LHCN-M2 (cell line): ENCODE data around the gene TSC22D4. TPM values are rescaled to one million over a fixed set of nuclear protein-coding genes. Genes with fewer than 3 reads are reported as not detected.
"Not testable (repeated sequence)": the region's sequence is repeated elsewhere in the genome, so short reads cannot be mapped to it uniquely, and the experiment has no call there.

Experiments used
- DNase-seq: peaks from one replicate; pipeline ENCODE4 v3.0.0-alpha.2; 2012; ENCODE audit warnings: low read depth
- polyA plus RNA-seq: library from polyadenylated mRNA; unstranded; fragments of >200 nt; gene quantifications from one replicate; pipeline ENCODE4 v1.2.1, GENCODE V29; 2012; ENCODE audit warnings: missing spikeins
- total RNA-seq: library from RNA; depleted of rRNA; stranded (reverse); fragments of >200 nt; gene quantifications from 2 replicates; pipeline ENCODE4 v1.2.3, GENCODE V29; 2014; rRNA removed

Gene TSC22D4
- total RNA-seq = 41.3 and 51.7 TPM in 2 replicates
- polyA plus RNA-seq = 35.3 TPM

GRCh38 chr7:100478958-100479660, at the start of gene TSC22D4:
TSC22D4 (minus strand) TSS chr7:100479214; CDS start chr7:100478038, 1,176 bp downstream.
- DNase-seq = peak; percentile 95

- not testable (repeated sequence) for DNase-seq
These were observed 49.3 kb upstream of the TSC22D4 start for GRCh38 chr7:100528108-100528866.

GRCh38 chr7:100523192-100523591, 44.2 kb upstream of the TSC22D4 start:
- DNase-seq = not testable (repeated sequence)

- DNase-seq = not testable (repeated sequence)
These were observed 43.0 kb upstream of the TSC22D4 start for GRCh38 chr7:100521909-100522593.

- DNase-seq = no peak
These were observed 42.1 kb upstream of the TSC22D4 start for GRCh38 chr7:100521076-100521475.

- no peak for DNase-seq
These were observed 41.1 kb upstream of the TSC22D4 start for GRCh38 chr7:100520138-100520537.

- no peak for DNase-seq
These were observed 40.6 kb upstream of the TSC22D4 start for GRCh38 chr7:100519580-100519979.

GRCh38 chr7:100517305-100517704, 38.3 kb upstream of the TSC22D4 start:
- no peak for DNase-seq

- peak; percentile 96 for DNase-seq
These were observed 37.3 kb upstream of the TSC22D4 start for GRCh38 chr7:100516135-100516812.

GRCh38 chr7:100515072-100515532, 36.1 kb upstream of the TSC22D4 start:
- DNase-seq = peak; percentile 79

- no peak for DNase-seq
These were observed 34.3 kb upstream of the TSC22D4 start for GRCh38 chr7:100513212-100513810.

GRCh38 chr7:100510437-100511239, 31.6 kb upstream of the TSC22D4 start:
- no peak for DNase-seq

- peak; percentile 59 for DNase-seq
These were observed 30.2 kb upstream of the TSC22D4 start for GRCh38 chr7:100509231-100509630.

- DNase-seq = no peak
These were observed 27.4 kb upstream of the TSC22D4 start for GRCh38 chr7:100506356-100506923.

- no peak for DNase-seq
These were observed 26.0 kb upstream of the TSC22D4 start for GRCh38 chr7:100504887-100505611.

- not testable (repeated sequence) for DNase-seq
These were observed 25.0 kb upstream of the TSC22D4 start for GRCh38 chr7:100504031-100504430.

- not testable (repeated sequence) for DNase-seq
These were observed 21.7 kb upstream of the TSC22D4 start for GRCh38 chr7:100500743-100501142.

GRCh38 chr7:100496509-100496908, 17.5 kb upstream of the TSC22D4 start:
- no peak for DNase-seq
